ENCODE data around the gene LRP4.

Gene LRP4

GRCh38 chr11:46914363-46914762 lies 4.0 kb downstream of the LRP4 start:
- no peak overlapping the region for H3K4me3 ChIP-seq (ENCODE audit: control insufficient read depth, low read depth, low read length)
- no peak for DNase-seq (ENCODE audit: low read depth)
- no peak for TF ChIP-seq CTCF (IDR thresholded peaks at IDR 0.05; ENCODE audit: control insufficient read depth, insufficient read depth, low read depth, low read length, missing control alignments)

DNA sequence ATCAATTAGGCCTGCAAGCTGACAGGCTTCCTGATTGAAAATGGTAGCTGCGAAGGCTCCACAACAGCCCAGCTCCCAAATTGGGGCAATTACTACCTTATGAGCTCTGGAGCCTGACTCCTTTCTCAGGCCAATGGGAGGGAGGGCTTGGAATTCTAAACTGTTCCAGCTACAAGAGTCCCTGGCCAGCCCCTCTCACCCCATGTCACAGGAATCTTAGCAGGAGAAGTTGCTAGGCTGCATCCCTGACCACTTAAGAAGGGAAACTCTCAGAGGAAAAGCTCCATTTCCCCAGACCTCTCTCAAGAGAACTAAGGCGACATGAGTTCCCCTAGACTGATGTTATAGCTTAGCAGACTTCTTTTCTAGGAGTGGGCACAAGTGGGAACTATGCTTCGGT lies 4.9 kb downstream of the LRP4 start:
- no peak overlapping the region for H3K4me3 ChIP-seq (ENCODE audit: control insufficient read depth, low read depth, low read length)
- DNase-seq (ENCODE audit: low read depth): no peak
- TF ChIP-seq CTCF (IDR thresholded peaks at IDR 0.05; ENCODE audit: control insufficient read depth, insufficient read depth, low read depth, low read length, missing control alignments): no peak

DNA sequence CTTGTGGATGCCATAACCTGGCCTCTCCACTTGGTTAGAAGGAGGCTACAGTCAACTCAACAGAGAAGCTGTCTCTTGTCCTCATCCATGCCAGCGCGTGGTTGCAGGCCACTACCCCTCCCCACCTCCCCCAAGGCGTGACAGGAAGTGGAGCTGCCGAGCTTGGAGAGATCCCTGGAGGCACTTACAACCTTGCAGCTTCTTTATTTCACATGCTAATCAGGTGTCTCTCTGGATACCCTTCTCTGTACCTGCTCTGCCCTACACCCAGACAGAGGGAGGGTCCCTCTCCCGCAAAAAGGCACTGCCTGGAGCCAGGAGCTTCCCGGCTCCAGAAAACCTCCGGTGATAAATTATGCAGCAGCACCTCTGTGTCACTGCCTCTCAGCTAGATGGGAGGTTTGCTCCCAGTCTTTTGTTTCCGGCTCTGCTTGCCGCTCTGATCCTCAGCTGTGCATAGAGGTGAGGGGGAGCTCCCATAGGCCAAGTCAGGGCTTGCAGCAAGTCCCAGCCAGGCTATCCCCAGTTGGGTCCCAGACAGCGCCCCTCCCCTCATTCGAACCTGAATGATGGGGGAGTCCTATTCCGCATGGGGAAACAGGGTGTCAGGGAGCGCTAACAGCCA lies 5.7 kb downstream of the LRP4 start:
- no peak for TF ChIP-seq CTCF (IDR thresholded peaks at IDR 0.05; ENCODE audit: control insufficient read depth, insufficient read depth, low read depth, low read length, missing control alignments)
- H3K4me3 ChIP-seq (ENCODE audit: control insufficient read depth, low read depth, low read length): no peak overlapping the region
- DNase-seq (ENCODE audit: low read depth): no peak

DNA sequence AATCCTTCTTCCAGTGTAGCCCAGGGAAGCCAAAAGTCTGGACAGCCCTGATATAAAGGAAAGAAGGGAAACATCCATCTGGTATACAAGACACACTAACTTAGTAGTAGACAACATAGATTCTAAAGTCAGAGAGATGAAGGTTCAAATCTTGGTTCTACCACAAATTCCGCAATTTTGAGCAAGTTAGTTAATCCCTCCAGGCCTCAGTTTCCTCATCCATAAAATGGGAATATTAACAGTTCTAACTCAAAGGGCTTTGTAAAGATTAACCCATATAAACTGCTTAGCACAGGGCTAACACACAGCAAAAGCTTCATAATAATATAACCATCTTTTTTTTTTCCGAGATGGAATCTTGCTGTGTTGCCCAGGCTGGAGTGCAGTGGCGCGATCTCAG lies 10.7 kb downstream of the LRP4 start:
- TF ChIP-seq CTCF (IDR thresholded peaks at IDR 0.05; ENCODE audit: control insufficient read depth, insufficient read depth, low read depth, low read length, missing control alignments): no peak
- no peak for DNase-seq (ENCODE audit: low read depth)
- no peak overlapping the region for H3K4me3 ChIP-seq (ENCODE audit: control insufficient read depth, low read depth, low read length)

- no peak overlapping the region for H3K4me3 ChIP-seq (ENCODE audit: control insufficient read depth, low read depth, low read length)
- no peak for DNase-seq (ENCODE audit: low read depth)
- TF ChIP-seq CTCF (IDR thresholded peaks at IDR 0.05; ENCODE audit: control insufficient read depth, insufficient read depth, low read depth, low read length, missing control alignments): no peak
Measured at GRCh38 chr11:46906609-46907041, 11.7 kb downstream of the LRP4 start.

DNA sequence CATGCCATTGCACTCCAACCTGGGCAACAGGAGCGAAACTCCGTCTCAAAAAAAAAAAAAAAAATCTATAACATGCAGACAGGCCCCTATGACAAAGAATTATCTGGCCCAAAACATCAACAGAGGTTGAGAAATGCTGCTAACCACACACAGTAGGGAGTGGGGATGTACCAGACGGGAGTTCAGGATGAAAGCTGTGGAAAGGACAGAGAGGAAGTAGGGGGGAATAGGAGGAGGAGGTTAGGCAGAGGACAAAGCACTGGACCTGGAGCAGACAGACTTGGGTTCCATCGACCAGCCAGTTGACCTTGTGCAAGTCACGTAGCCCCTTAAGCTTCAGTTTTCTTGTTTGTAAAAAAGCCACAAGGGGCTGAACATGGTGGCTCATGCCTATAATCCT lies 12.5 kb downstream of the LRP4 start:
- no peak for DNase-seq (ENCODE audit: low read depth)
- H3K4me3 ChIP-seq (ENCODE audit: control insufficient read depth, low read depth, low read length): no peak overlapping the region
- no peak for TF ChIP-seq CTCF (IDR thresholded peaks at IDR 0.05; ENCODE audit: control insufficient read depth, insufficient read depth, low read depth, low read length, missing control alignments)

GRCh38 chr11:46903846-46904245 lies 14.5 kb downstream of the LRP4 start:
- no peak for TF ChIP-seq CTCF (IDR thresholded peaks at IDR 0.05; ENCODE audit: control insufficient read depth, insufficient read depth, low read depth, low read length, missing control alignments)
- H3K4me3 ChIP-seq (ENCODE audit: control insufficient read depth, low read depth, low read length): no peak overlapping the region
- no peak for DNase-seq (ENCODE audit: low read depth)
